HEK293 (cell line): ENCODE results near the gene MDFIC.

Source experiments
- CTCF ChIA-PET: fragments of 350-600 bp; formaldehyde crosslinking; extraction: SDS; loops from one replicate; lab custom pipeline; 2021; ENCODE audit warnings: antibody characterized with exemption; lab: Yijun Ruan, JAX
- POLR2A ChIA-PET: fragments of 300-600 bp; formaldehyde crosslinking; extraction: SDS; loops from one replicate; lab custom pipeline; 2020; ENCODE audit warnings: antibody characterized with exemption, inconsistent platforms; lab: Yijun Ruan, JAX
- H3K27ac ChIP-seq: fragments of 200-500 bp; sonication (Bioruptor generic); 2 replicates; pipeline ENCODE4 v1.5.1; 2014; ENCODE audit warnings: low read depth, low read length, control low read depth, inconsistent platforms; ENCODE audit errors: extremely low read depth
- H3K36me3 ChIP-seq, 2 experiments: fragments of 200-500 bp in 1 of 2; sonication (Bioruptor generic) in 1 of 2; 1 replicate in 1 of 2; 2 replicates in 1 of 2; pipeline ENCODE4 v1.5.1; 2014 to 2017; ENCODE audit warnings: inconsistent platforms in 2 of 2, low read length in 2 of 2; ENCODE audit not compliant: control insufficient read depth in 2 of 2, insufficient read depth in 1 of 2
- H3K4me1 ChIP-seq: fragments of 200-500 bp; sonication (Bioruptor generic); 2 replicates; pipeline ENCODE4 v1.5.1; 2014; ENCODE audit warnings: mild to moderate bottlenecking, low read length, inconsistent platforms; ENCODE audit not compliant: control insufficient read depth, insufficient read depth
- H3K4me3 ChIP-seq: 2 replicates; pipeline ENCODE4 v1.5.1; 2011; ENCODE audit warnings: low read depth, mild to moderate bottlenecking, control low read depth, low read length, moderate library complexity
- H3K9me3 ChIP-seq: fragments of 200-500 bp; sonication (Bioruptor generic); 2 replicates; pipeline ENCODE4 v1.5.1; 2014; ENCODE audit warnings: low read depth, low read length, inconsistent platforms; ENCODE audit not compliant: control insufficient read depth, insufficient read depth
- EGR2 ChIP-seq: fragments of 450-650 bp; formaldehyde crosslinking; IDR thresholded peaks from 2 replicates; pipeline ENCODE4 v1.5.1; 2016; ENCODE audit warnings: low read depth, missing biosample characterization, missing genetic modification characterization
- GFI1B ChIP-seq: fragments of 450-650 bp; formaldehyde crosslinking; IDR thresholded peaks from 2 replicates; pipeline ENCODE4 v1.5.1; 2016; ENCODE audit warnings: missing biosample characterization, missing genetic modification characterization
- GLI4 ChIP-seq: fragments of 450-650 bp; formaldehyde crosslinking; IDR thresholded peaks from 2 replicates; pipeline ENCODE4 v1.5.1; 2016; ENCODE audit warnings: missing biosample characterization, missing genetic modification characterization
- MYNN ChIP-seq: fragments of 450-650 bp; formaldehyde crosslinking; IDR thresholded peaks from 2 replicates; pipeline ENCODE4 v1.5.1; 2016; ENCODE audit warnings: missing biosample characterization, missing genetic modification characterization, borderline replicate concordance
- SP2 ChIP-seq: fragments of 450-650 bp; formaldehyde crosslinking; IDR thresholded peaks from 2 replicates; pipeline ENCODE4 v1.5.1; 2016; ENCODE audit warnings: missing biosample characterization, missing genetic modification characterization
- YY2 ChIP-seq: fragments of 450-650 bp; formaldehyde crosslinking; IDR thresholded peaks from 2 replicates; pipeline ENCODE4 v1.5.1; 2016; ENCODE audit warnings: missing biosample characterization, missing genetic modification characterization
- ZBTB48 ChIP-seq: fragments of 450-650 bp; formaldehyde crosslinking; IDR thresholded peaks from 2 replicates; pipeline ENCODE4 v1.5.1; 2016; ENCODE audit warnings: missing biosample characterization, missing genetic modification characterization
- ZBTB6 ChIP-seq: fragments of 450-650 bp; formaldehyde crosslinking; IDR thresholded peaks from 2 replicates; pipeline ENCODE4 v1.5.1; 2017; ENCODE audit warnings: missing biosample characterization, missing genetic modification characterization
- ZFP37 ChIP-seq: fragments of 450-650 bp; formaldehyde crosslinking; IDR thresholded peaks from 2 replicates; pipeline ENCODE4 v1.5.1; 2016; ENCODE audit warnings: missing biosample characterization, missing genetic modification characterization
- ZFP69B ChIP-seq: fragments of 450-650 bp; formaldehyde crosslinking; IDR thresholded peaks from 2 replicates; pipeline ENCODE4 v1.5.1; 2016; ENCODE audit warnings: missing biosample characterization, missing genetic modification characterization
- ZNF112 ChIP-seq: fragments of 450-650 bp; formaldehyde crosslinking; IDR thresholded peaks from 2 replicates; pipeline ENCODE4 v1.5.0; 2017; ENCODE audit warnings: missing biosample characterization, missing genetic modification characterization
- ZNF121 ChIP-seq: fragments of 450-650 bp; formaldehyde crosslinking; IDR thresholded peaks from 2 replicates; pipeline ENCODE4 v1.5.1; 2016; ENCODE audit warnings: missing biosample characterization, missing genetic modification characterization
- ZNF138 ChIP-seq: fragments of 450-650 bp; formaldehyde crosslinking; IDR thresholded peaks from 2 replicates; pipeline ENCODE4 v1.5.1; 2016; ENCODE audit warnings: missing biosample characterization, missing genetic modification characterization, borderline replicate concordance
- ZNF16 ChIP-seq: fragments of 450-650 bp; formaldehyde crosslinking; IDR thresholded peaks from 2 replicates; pipeline ENCODE4 v1.5.1; 2016; ENCODE audit warnings: low read depth, missing biosample characterization, missing genetic modification characterization
- ZNF214 ChIP-seq: fragments of 450-650 bp; formaldehyde crosslinking; IDR thresholded peaks from 2 replicates; pipeline ENCODE4 v1.5.1; 2017; ENCODE audit warnings: missing biosample characterization, mild to moderate bottlenecking, missing genetic modification characterization, borderline replicate concordance
- ZNF311 ChIP-seq: fragments of 450-650 bp; formaldehyde crosslinking; IDR thresholded peaks from 2 replicates; pipeline ENCODE4 v1.5.1; 2017; ENCODE audit warnings: missing biosample characterization, missing genetic modification characterization, borderline replicate concordance
- ZNF341 ChIP-seq: fragments of 450-650 bp; formaldehyde crosslinking; IDR thresholded peaks from 2 replicates; pipeline ENCODE4; 2016; ENCODE audit warnings: low read depth, missing biosample characterization, missing genetic modification characterization
- ZNF350 ChIP-seq: fragments of 450-650 bp; formaldehyde crosslinking; IDR thresholded peaks from 2 replicates; pipeline ENCODE4 v1.5.0; 2017; ENCODE audit warnings: missing biosample characterization, mild to moderate bottlenecking, missing genetic modification characterization
- ZNF354C ChIP-seq: fragments of 450-650 bp; formaldehyde crosslinking; IDR thresholded peaks from 2 replicates; pipeline ENCODE4 v1.5.1; 2016; ENCODE audit warnings: missing biosample characterization, missing genetic modification characterization, low read depth, borderline replicate concordance
- ZNF488 ChIP-seq: fragments of 450-650 bp; formaldehyde crosslinking; IDR thresholded peaks from 2 replicates; pipeline ENCODE4 v1.5.1; 2016; ENCODE audit warnings: missing biosample characterization, missing genetic modification characterization
- ZNF529 ChIP-seq: fragments of 450-650 bp; formaldehyde crosslinking; IDR thresholded peaks from 2 replicates; pipeline ENCODE4 v1.5.1; 2017; ENCODE audit warnings: missing genetic modification characterization, missing biosample characterization; ENCODE audit not compliant: insufficient replicate concordance
- ZNF660 ChIP-seq: fragments of 450-650 bp; IDR thresholded peaks from 2 replicates; pipeline ENCODE4 v1.5.1; 2018; ENCODE audit warnings: missing biosample characterization, mild to moderate bottlenecking, missing genetic modification characterization
- ZNF701 ChIP-seq: fragments of 450-650 bp; formaldehyde crosslinking; IDR thresholded peaks from 2 replicates; pipeline ENCODE4 v1.5.1; 2016; ENCODE audit warnings: missing biosample characterization, missing genetic modification characterization
- ZNF747 ChIP-seq: fragments of 450-650 bp; formaldehyde crosslinking; IDR thresholded peaks from 2 replicates; pipeline ENCODE4 v1.5.1; 2016; ENCODE audit warnings: missing biosample characterization, missing genetic modification characterization
- ZNF792 ChIP-seq: fragments of 450-650 bp; formaldehyde crosslinking; IDR thresholded peaks from 2 replicates; pipeline ENCODE4 v1.5.1; 2016; ENCODE audit warnings: missing biosample characterization, missing genetic modification characterization
- TF ChIP-seq, protein P1 (sequence below): fragments of 450-650 bp; formaldehyde crosslinking; conservative IDR thresholded peaks from 2 replicates; pipeline ENCODE4 v1.5.1; 2016; ENCODE audit warnings: low read depth, missing biosample characterization, missing genetic modification characterization
- TF ChIP-seq, protein P2 (sequence below): fragments of 450-650 bp; formaldehyde crosslinking; IDR thresholded peaks from 2 replicates; pipeline ENCODE4 v1.5.1; 2016; ENCODE audit warnings: missing biosample characterization, missing genetic modification characterization

Gene MDFIC

DNA sequence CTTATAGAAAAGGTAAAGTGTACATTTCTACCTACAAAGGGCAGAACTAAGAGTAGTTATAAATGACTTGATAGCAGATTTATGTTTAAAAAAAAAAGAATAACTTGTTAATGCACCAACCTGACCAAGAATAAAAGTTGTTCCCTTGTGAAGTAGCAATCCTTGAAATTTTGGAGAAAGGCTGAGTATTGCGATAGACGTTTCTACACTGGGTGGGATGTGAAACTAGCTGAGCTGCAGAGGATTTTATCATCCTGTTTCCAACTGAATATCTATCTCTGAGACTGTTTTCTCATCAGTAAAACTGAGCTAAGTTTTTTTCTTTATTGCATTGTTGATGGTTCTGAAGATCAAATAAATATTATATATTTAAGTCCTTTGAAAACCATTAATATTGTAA, 14.6 kb downstream of the MDFIC start:
- no peak overlapping the region for H3K4me3 ChIP-seq
- peaks cover 8% of the 10 kb centered on the region for H3K4me1 ChIP-seq
- no peak overlapping the region for H3K27ac ChIP-seq
- H3K9me3 ChIP-seq = no peaks in the 10 kb centered on the region
- no peak for TF ChIP-seq ZNF792
- no peak for TF ChIP-seq YY2 (tag by site-specific recombination)
- no peak for TF ChIP-seq ZNF138
- TF ChIP-seq ZNF341 (tag by site-specific recombination) = no peak
- no peak for TF ChIP-seq SP2 (tag by site-specific recombination)
- TF ChIP-seq ZNF214 (tag by site-specific recombination) = no peak
- no peak for TF ChIP-seq ZNF16
- no peak for TF ChIP-seq EGR2 (tag by site-specific recombination)
- no peak for TF ChIP-seq ZFP69B (tag by site-specific recombination)
- no peak for TF ChIP-seq MYNN (tag by site-specific recombination)
- H3K36me3 ChIP-seq = no peaks in the 10 kb centered on the region; a peak in 1 of 3 replicates
- ChIA-PET CTCF (no interaction called here), POLR2A (interaction anchor here (0.7 kb wide), 1 partner anchor 304 kb away, joined by 3 read pairs; no protein-coding TSS in a partner anchor)

- H3K4me3 ChIP-seq = no peak overlapping the region
- H3K27ac ChIP-seq = no peak overlapping the region
- POLR2A ChIA-PET = no interaction called here
- no peaks in the 10 kb centered on the region for H3K9me3 ChIP-seq
- peaks cover 8% of the 10 kb centered on the region for H3K4me1 ChIP-seq
- TF ChIP-seq ZNF747 (tag by site-specific recombination) (no peak), ZNF701 (tag by site-specific recombination) (no peak), ZNF660 (tag by site-specific recombination) (no peak), ZNF311 (tag by site-specific recombination) (no peak), ZNF354C (no peak)
- TF ChIP-seq, protein P1, sequence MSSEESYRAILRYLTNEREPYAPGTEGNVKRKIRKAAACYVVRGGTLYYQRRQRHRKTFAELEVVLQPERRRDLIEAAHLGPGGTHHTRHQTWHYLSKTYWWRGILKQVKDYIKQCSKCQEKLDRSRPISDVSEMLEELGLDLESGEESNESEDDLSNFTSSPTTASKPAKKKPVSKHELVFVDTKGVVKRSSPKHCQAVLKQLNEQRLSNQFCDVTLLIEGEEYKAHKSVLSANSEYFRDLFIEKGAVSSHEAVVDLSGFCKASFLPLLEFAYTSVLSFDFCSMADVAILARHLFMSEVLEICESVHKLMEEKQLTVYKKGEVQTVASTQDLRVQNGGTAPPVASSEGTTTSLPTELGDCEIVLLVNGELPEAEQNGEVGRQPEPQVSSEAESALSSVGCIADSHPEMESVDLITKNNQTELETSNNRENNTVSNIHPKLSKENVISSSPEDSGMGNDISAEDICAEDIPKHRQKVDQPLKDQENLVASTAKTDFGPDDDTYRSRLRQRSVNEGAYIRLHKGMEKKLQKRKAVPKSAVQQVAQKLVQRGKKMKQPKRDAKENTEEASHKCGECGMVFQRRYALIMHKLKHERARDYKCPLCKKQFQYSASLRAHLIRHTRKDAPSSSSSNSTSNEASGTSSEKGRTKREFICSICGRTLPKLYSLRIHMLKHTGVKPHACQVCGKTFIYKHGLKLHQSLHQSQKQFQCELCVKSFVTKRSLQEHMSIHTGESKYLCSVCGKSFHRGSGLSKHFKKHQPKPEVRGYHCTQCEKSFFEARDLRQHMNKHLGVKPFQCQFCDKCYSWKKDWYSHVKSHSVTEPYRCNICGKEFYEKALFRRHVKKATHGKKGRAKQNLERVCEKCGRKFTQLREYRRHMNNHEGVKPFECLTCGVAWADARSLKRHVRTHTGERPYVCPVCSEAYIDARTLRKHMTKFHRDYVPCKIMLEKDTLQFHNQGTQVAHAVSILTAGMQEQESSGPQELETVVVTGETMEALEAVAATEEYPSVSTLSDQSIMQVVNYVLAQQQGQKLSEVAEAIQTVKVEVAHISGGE (tag by site-specific recombination) = no peak
- CTCF ChIA-PET = no interaction called here
- H3K36me3 ChIP-seq = no peaks in the 10 kb centered on the region; a peak in 1 of 3 replicates
These were observed 15.6 kb downstream of the MDFIC start for GRCh38 chr7:114937446-114937845.

DNA sequence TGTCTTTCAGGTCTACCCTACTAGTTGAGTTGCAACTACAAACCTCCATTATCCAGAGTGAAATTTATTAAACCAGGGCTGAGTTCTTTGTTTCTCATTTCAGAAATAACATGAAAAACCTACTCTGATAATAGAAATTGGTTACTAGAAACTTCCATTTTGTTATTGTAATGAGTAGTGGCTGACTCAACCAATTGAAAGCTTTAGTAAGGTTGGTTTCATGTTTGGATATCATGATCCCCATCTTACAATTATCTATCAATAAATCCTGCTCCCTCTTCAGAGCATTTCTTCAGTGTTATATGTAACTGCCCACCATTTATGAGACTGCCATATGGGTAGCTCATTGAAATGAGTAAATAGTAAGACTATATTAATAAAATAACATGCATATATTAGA, 16.9 kb downstream of the MDFIC start:
- ChIA-PET POLR2A (no interaction called here), CTCF (no interaction called here)
- Histone ChIP-seq H3K27ac (no peak overlapping the region), H3K9me3 (no peaks in the 10 kb centered on the region), H3K36me3 (no peaks in the 10 kb centered on the region; a peak in 1 of 3 replicates), H3K4me3 (no peak overlapping the region), H3K4me1 (peaks cover 8% of the 10 kb centered on the region)
- no peak for TF ChIP-seq ZNF350 (tag by site-specific recombination)
- TF ChIP-seq ZNF488 (tag by site-specific recombination) = no peak
- no peak for TF ChIP-seq ZFP37 (tag by site-specific recombination)
- TF ChIP-seq, protein P2, sequence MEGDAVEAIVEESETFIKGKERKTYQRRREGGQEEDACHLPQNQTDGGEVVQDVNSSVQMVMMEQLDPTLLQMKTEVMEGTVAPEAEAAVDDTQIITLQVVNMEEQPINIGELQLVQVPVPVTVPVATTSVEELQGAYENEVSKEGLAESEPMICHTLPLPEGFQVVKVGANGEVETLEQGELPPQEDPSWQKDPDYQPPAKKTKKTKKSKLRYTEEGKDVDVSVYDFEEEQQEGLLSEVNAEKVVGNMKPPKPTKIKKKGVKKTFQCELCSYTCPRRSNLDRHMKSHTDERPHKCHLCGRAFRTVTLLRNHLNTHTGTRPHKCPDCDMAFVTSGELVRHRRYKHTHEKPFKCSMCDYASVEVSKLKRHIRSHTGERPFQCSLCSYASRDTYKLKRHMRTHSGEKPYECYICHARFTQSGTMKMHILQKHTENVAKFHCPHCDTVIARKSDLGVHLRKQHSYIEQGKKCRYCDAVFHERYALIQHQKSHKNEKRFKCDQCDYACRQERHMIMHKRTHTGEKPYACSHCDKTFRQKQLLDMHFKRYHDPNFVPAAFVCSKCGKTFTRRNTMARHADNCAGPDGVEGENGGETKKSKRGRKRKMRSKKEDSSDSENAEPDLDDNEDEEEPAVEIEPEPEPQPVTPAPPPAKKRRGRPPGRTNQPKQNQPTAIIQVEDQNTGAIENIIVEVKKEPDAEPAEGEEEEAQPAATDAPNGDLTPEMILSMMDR (tag by site-specific recombination) = no peak
- no peak for TF ChIP-seq ZBTB48
- no peak for TF ChIP-seq ZNF112 (tag by site-specific recombination)
- TF ChIP-seq GLI4 (tag by site-specific recombination) = no peak
- no peak for TF ChIP-seq GFI1B (tag by site-specific recombination)
- TF ChIP-seq ZNF529 (tag by site-specific recombination) = no peak
- TF ChIP-seq ZBTB6 (tag by site-specific recombination) = no peak
- no peak for TF ChIP-seq ZNF121
